IMR-90 (cell line): ENCODE data around the gene FANCG. TPM values are rescaled to one million over a fixed set of nuclear protein-coding genes. Genes with fewer than 3 reads are reported as not detected.

Experiments
- ATAC-seq: fragments of 200-7000 bp; cut with Tn5 transposase; 2 replicates; pipeline ENCODE4 v1.9.1; 2020; ENCODE audit warnings: low read depth, mild to moderate bottlenecking, moderate library complexity
- BruUV-seq: library from RNA; stranded (reverse); fragments of 400-500 nt; replicated peaks from 2 replicates; lab custom pipeline; 2021; lab: Mats Ljungman, UMichigan
- CTCF ChIA-PET: fragments of 300-600 bp; formaldehyde crosslinking; extraction: SDS; loops from one replicate; lab custom pipeline; 2021; ENCODE audit warnings: antibody characterized with exemption; lab: Yijun Ruan, JAX
- POLR2A ChIA-PET: fragments of 300-600 bp; sonication (Branson Sonifier 250); formaldehyde crosslinking; loops from one replicate; lab custom pipeline; 2022; ENCODE audit warnings: antibody characterized with exemption; ENCODE audit not compliant: unreplicated experiment; lab: Charles Lee
- DNase-seq: peaks from one replicate; pipeline ENCODE4 v3.0.0; 2013
- H2AFZ ChIP-seq: replicated peaks from 2 replicates; pipeline ENCODE3; 2013; ENCODE audit warnings: low read length, mild to moderate bottlenecking; ENCODE audit not compliant: poor library complexity
- H2AK5ac ChIP-seq: 2 replicates; pipeline ENCODE4 v1.6.1; 2013; ENCODE audit warnings: low read depth, low read length, inconsistent platforms
- H2AK9ac ChIP-seq: replicated peaks from 2 replicates; pipeline ENCODE3; 2013; ENCODE audit warnings: mild to moderate bottlenecking, low read depth, low read length, moderate library complexity; ENCODE audit not compliant: poor library complexity
- H2BK120ac ChIP-seq: 2 replicates; pipeline ENCODE4 v1.6.1; 2013; ENCODE audit warnings: low read depth, low read length, inconsistent platforms
- H2BK15ac ChIP-seq: 3 replicates; pipeline ENCODE4 v1.6.1; 2013; ENCODE audit warnings: low read depth, low read length, inconsistent platforms
- H2BK20ac ChIP-seq: 2 replicates; pipeline ENCODE4 v1.6.1; 2013; ENCODE audit warnings: low read depth, mild to moderate bottlenecking, inconsistent platforms, low read length, moderate library complexity
- H2BK5ac ChIP-seq: 2 replicates; pipeline ENCODE4 v1.6.1; 2013; ENCODE audit warnings: mild to moderate bottlenecking, low read depth, low read length, inconsistent platforms; ENCODE audit not compliant: poor library complexity, severe bottlenecking
- H3K14ac ChIP-seq: replicated peaks from 2 replicates; pipeline ENCODE4 v1.6.1; 2013; ENCODE audit warnings: low read depth, low read length, inconsistent platforms
- H3K18ac ChIP-seq: 2 replicates; pipeline ENCODE4 v1.6.1; 2013; ENCODE audit warnings: low read depth, low read length, control low read depth
- H3K23ac ChIP-seq: 2 replicates; pipeline ENCODE4 v1.6.1; 2013; ENCODE audit warnings: low read depth, low read length, inconsistent platforms
- H3K27ac ChIP-seq: 2 replicates; pipeline ENCODE4 v1.5.1; 2013; ENCODE audit warnings: mild to moderate bottlenecking, control low read depth, low read length; ENCODE audit not compliant: insufficient read depth
- H3K27me3 ChIP-seq: 2 replicates; pipeline ENCODE4 v1.6.1; 2013; ENCODE audit warnings: low read length; ENCODE audit not compliant: control insufficient read depth, insufficient read depth
- H3K36me3 ChIP-seq: 2 replicates; pipeline ENCODE4 v1.6.1; 2013; ENCODE audit warnings: low read length, mixed read lengths; ENCODE audit not compliant: control insufficient read depth, insufficient read depth
- H3K4ac ChIP-seq: 2 replicates; pipeline ENCODE4 v1.6.1; 2013; ENCODE audit warnings: low read depth, low read length, inconsistent platforms
- H3K4me1 ChIP-seq: 2 replicates; pipeline ENCODE4 v1.6.1; 2013; ENCODE audit warnings: low read length, mixed read lengths; ENCODE audit not compliant: control insufficient read depth, insufficient read depth
- H3K4me2 ChIP-seq: 2 replicates; pipeline ENCODE4 v1.6.1; 2013; ENCODE audit warnings: low read depth, mild to moderate bottlenecking, control low read depth, low read length, moderate library complexity
- H3K4me3 ChIP-seq: 2 replicates; pipeline ENCODE4 v1.5.1; 2013; ENCODE audit warnings: low read depth, mild to moderate bottlenecking, control low read depth, low read length, moderate library complexity; ENCODE audit not compliant: insufficient read depth
- H3K56ac ChIP-seq: 2 replicates; pipeline ENCODE4 v1.6.1; 2013; ENCODE audit warnings: low read length, inconsistent platforms; ENCODE audit not compliant: insufficient read depth; ENCODE audit errors: extremely low read depth
- H3K79me1 ChIP-seq, 2 experiments: 2 replicates each; pipeline ENCODE4 v1.6.1; 2013; ENCODE audit warnings: low read length in 2 of 2, inconsistent platforms in 1 of 2, low read depth in 1 of 2
- H3K9ac ChIP-seq: 2 replicates; pipeline ENCODE4 v1.6.1; 2013; ENCODE audit warnings: low read depth, low read length, control low read depth
- H3K9me1 ChIP-seq: 2 replicates; pipeline ENCODE4 v1.6.1; 2013; ENCODE audit warnings: low read length, inconsistent platforms; ENCODE audit not compliant: insufficient read depth
- H3K9me3 ChIP-seq: 2 replicates; pipeline ENCODE4 v1.6.1; 2013; ENCODE audit warnings: low read length; ENCODE audit not compliant: control insufficient read depth, insufficient read depth
- H4K20me1 ChIP-seq: 2 replicates; pipeline ENCODE4 v1.6.1; 2013; ENCODE audit warnings: low read length, inconsistent platforms; ENCODE audit not compliant: insufficient read depth
- H4K5ac ChIP-seq: 2 replicates; pipeline ENCODE4 v1.6.1; 2013; ENCODE audit warnings: mild to moderate bottlenecking, low read depth, low read length, control low read depth
- H4K8ac ChIP-seq, 2 experiments: 2 replicates each; pipeline ENCODE4 v1.6.1; 2013; ENCODE audit warnings: low read depth in 2 of 2, low read length in 2 of 2, control low read depth in 1 of 2, inconsistent platforms in 1 of 2
- H4K91ac ChIP-seq: 2 replicates; pipeline ENCODE4 v1.6.1; 2013; ENCODE audit warnings: low read depth, low read length, inconsistent platforms; ENCODE audit not compliant: insufficient read depth
- CEBPB ChIP-seq: IDR thresholded peaks from 2 replicates; pipeline ENCODE4 v1.6.1; 2012; ENCODE audit warnings: low read depth, low read length, improper control_type of control experiment
- MAFK ChIP-seq: IDR thresholded peaks from 2 replicates; pipeline ENCODE4 v1.6.1; 2012; ENCODE audit warnings: low read depth, low read length, improper control_type of control experiment
- MAZ ChIP-seq: IDR thresholded peaks from 2 replicates; pipeline ENCODE4 v1.6.1; 2012; ENCODE audit warnings: low read depth, mild to moderate bottlenecking, low read length, improper control_type of control experiment, moderate library complexity, borderline replicate concordance
- RCOR1 ChIP-seq: IDR thresholded peaks from 2 replicates; pipeline ENCODE4 v1.6.1; 2012; ENCODE audit warnings: mild to moderate bottlenecking, low read length, improper control_type of control experiment; ENCODE audit not compliant: insufficient replicate concordance
- WGBS, 2 experiments: methylation state at CpG; one replicate each; pipeline versions ENCODE4 v1.1.5 to v1.1.7; 2013; ENCODE audit warnings: missing lambda C conversion rate in 2 of 2; ENCODE audit not compliant: insufficient read length in 1 of 2; ENCODE audit errors: extremely low coverage in 2 of 2; 5-methylcytosine and 5-hydroxymethylcytosine counted together
- dilution Hi-C: fragments of 300-500 bp; cut with HindIII; formaldehyde crosslinking; loops from one replicate; pipeline ENCODE4 v1.14.3; 2018; ENCODE audit warnings: low sequenced_read_pairs; ENCODE audit not compliant: unreplicated experiment
- in situ Hi-C: fragments of 300-500 bp; cut with MboI; formaldehyde crosslinking; loops from 3 replicates; pipeline ENCODE4 v1.14.3; 2019; ENCODE audit warnings: low sequenced_read_pairs, inconsistent platforms, mixed read lengths
- intact Hi-C: fragments of 100-400 bp; cut with micrococcal nuclease; formaldehyde crosslinking; loops from 2 replicates; pipeline ENCODE4 v1.10.0; 2022
- polyA plus RNA-seq, 3 experiments: library from polyadenylated mRNA; depleted of rRNA; stranded (reverse); fragments of >200 nt; gene quantifications; 2 replicates each; pipeline ENCODE4 v1.2.3, GENCODE V29; 2012; ENCODE audit warnings: low replicate concordance in 1 of 3
- total RNA-seq: library from RNA; depleted of rRNA; stranded (reverse); fragments of >200 nt; gene quantifications from 2 replicates; pipeline ENCODE4 v1.2.3, GENCODE V29; 2012
- TF ChIP-seq, protein P1 (sequence below): fragments of 150-350 bp; IDR thresholded peaks from 2 replicates; pipeline ENCODE4 v1.6.1; 2016; ENCODE audit warnings: low read depth, mild to moderate bottlenecking, low read length, moderate library complexity, borderline replicate concordance

The FANCG gene
- total and polyA plus RNA-seq, 2 of the 4 experiments (the other 2 are of a cell fraction) = 16.1 to 19.3 TPM

DNA sequence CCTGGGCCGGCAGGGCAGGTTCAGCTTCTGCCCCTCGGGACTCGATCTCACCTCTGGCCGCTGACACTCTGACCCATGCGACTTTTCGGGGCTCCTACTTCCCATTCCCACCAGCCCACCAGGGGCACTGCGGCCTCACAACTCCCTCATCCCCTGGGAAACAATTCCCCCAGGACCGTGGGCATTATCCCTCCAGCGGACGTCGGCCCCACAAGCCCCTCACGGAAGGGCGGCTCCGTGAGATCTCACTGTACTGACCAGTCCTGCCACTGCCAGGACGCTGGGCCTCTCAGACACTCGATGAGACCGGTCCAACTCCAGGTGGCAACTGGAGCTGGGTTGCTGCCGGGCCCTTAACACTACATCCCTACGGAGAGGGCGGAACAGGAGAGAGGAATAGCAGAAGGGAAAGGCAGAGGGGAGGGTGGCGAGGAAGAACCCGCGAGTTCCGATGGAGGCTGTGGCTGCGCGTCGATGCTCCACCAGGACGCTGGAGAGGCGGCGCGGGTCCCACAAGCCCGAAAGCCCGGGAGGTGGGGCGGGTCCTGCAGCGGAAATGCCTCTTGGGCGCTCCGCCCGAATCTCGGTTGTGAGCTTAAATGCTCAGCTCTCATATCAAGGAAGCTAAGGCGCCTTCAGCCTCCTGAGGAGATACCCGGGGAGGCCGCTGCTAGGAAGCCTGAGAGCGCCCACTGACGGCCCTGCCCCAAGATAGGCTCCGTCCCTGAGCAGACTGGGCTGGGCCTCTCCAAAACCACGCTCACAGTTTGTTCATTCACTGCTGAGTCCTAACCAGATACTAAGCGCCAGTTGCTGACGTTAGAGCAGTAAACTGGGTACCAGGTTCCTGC lies 43.7 kb downstream of the FANCG start:
- CTCF ChIA-PET = no interaction called here
- Histone ChIP-seq H2BK15ac (peak overlapping the region; percentile 13; the same call in 1 of the 3 replicates), H2AFZ (peak overlapping the region; percentile 94)

More for the DNA sequence above, 43.7 kb downstream of the FANCG start:
- DNase-seq (peak; percentile 38), ATAC-seq (peak; percentile 80)
- H3K27ac ChIP-seq = peak overlapping the region; percentile 15; the same call in 1 of the 2 replicates
- H3K36me3 ChIP-seq = no peaks in the 10 kb centered on the region; the same call in 1 of the 2 replicates
- BruUV-seq = no TSS peak
- H3K4me2 ChIP-seq = peak overlapping the region; percentile 48
- H2BK20ac ChIP-seq = peak overlapping the region; percentile 38
- peak overlapping the region; percentile 38; the same call in 1 of the 2 replicates for H2AK5ac ChIP-seq
- H3K27me3 ChIP-seq = no peaks in the 10 kb centered on the region
- intact Hi-C loops = no loop called here
- H3K4me1 ChIP-seq = peaks cover 4% of the 10 kb centered on the region
- H3K9ac ChIP-seq = peak overlapping the region; percentile 49
- peak overlapping the region; percentile 44 for H2BK120ac ChIP-seq
- peak overlapping the region; percentile 53 to 85 for H4K8ac ChIP-seq
- 43% methylated on average over 27 of the region's 48 CpGs; no CpG with 5 or more reads in 1 of the 2 experiments for WGBS, 2 experiments
- no peak for TF ChIP-seq MAFK
- no peak for TF ChIP-seq RCOR1
- no peak for TF ChIP-seq CEBPB
- TF ChIP-seq, protein P1, sequence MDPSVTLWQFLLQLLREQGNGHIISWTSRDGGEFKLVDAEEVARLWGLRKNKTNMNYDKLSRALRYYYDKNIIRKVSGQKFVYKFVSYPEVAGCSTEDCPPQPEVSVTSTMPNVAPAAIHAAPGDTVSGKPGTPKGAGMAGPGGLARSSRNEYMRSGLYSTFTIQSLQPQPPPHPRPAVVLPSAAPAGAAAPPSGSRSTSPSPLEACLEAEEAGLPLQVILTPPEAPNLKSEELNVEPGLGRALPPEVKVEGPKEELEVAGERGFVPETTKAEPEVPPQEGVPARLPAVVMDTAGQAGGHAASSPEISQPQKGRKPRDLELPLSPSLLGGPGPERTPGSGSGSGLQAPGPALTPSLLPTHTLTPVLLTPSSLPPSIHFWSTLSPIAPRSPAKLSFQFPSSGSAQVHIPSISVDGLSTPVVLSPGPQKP = no peak
- no peak for TF ChIP-seq MAZ
- H3K9me1 ChIP-seq = 0 out of 2 replicates have a peak, but pooled peaks cover 5% of the 10 kb centered on the region
- POLR2A ChIA-PET = no interaction called here
- H3K79me1 ChIP-seq = no peaks in the 10 kb centered on the region
- no peaks in the 10 kb centered on the region for H4K20me1 ChIP-seq
- dilution Hi-C loops = no loop called here
- H3K4me3 ChIP-seq = peak overlapping the region; percentile 20
- H3K9me3 ChIP-seq = no peaks in the 10 kb centered on the region
- H3K4ac ChIP-seq = peak overlapping the region; percentile 47
- H2BK5ac ChIP-seq = no peak overlapping the region
- in situ Hi-C loops = no loop called here
- no peak overlapping the region for H3K18ac ChIP-seq
- peak overlapping the region; percentile 83; the same call in 1 of the 2 replicates for H3K14ac ChIP-seq
- H3K56ac ChIP-seq = 0 out of 2 replicates have a peak overlapping the region, but pooled peaks have one; percentile 32
- peak overlapping the region; percentile 65 for H2AK9ac ChIP-seq
- peak overlapping the region; percentile 88 for H3K23ac ChIP-seq
- H4K91ac ChIP-seq = peak overlapping the region; percentile 32; the same call in 1 of the 2 replicates
- H4K5ac ChIP-seq = peak overlapping the region; percentile 49
